Left renal cortex interstitium (tissue), 4 donors: ENCODE measurements around the gene CFDP1. TPM values are rescaled to one million over a fixed set of nuclear protein-coding genes. Genes with fewer than 3 reads are reported as not detected.
"Not testable (repeated sequence)": the region's sequence is repeated elsewhere in the genome, so short reads cannot be mapped to it uniquely, and the experiment has no call there.

Experiments used
- DNase-seq, 4 donors: peaks; one replicate each; pipeline ENCODE4 v3.0.0-alpha.2; 2013; ENCODE audit warnings: low read depth in 4 of 4, low spot score in 2 of 4, missing footprints in 1 of 4
- polyA plus RNA-seq, 4 donors: library from polyadenylated mRNA; unstranded; fragments of 120-200 nt; gene quantifications; one replicate each; pipeline ENCODE4 v1.2.1, GENCODE V29; 2013; ENCODE audit not compliant: insufficient read length in 4 of 4

Gene CFDP1
- polyA plus RNA-seq, 4 donors: 156 to 189 (median 173) TPM

GRCh38 chr16:75272097-75272551, 161.2 kb downstream of the CFDP1 start:
- no peak for DNase-seq

- DNase-seq: no peak
Measured at GRCh38 chr16:75271441-75272096, 161.7 kb downstream of the CFDP1 start.

- DNase-seq: not testable (repeated sequence)
Measured at GRCh38 chr16:75269358-75269757, 163.9 kb downstream of the CFDP1 start.

GRCh38 chr16:75267631-75268264, 165.6 kb downstream of the CFDP1 start:
- DNase-seq: no peak

- no peak for DNase-seq
Measured at GRCh38 chr16:75266738-75267630, 166.3 kb downstream of the CFDP1 start.

GRCh38 chr16:75265911-75266701, 167.2 kb downstream of the CFDP1 start:
- no peak for DNase-seq

- no peak for DNase-seq
Measured at GRCh38 chr16:75264999-75265910, 168.0 kb downstream of the CFDP1 start.

GRCh38 chr16:75264457-75264998, 168.8 kb downstream of the CFDP1 start:
- DNase-seq: no peak

GRCh38 chr16:75263963-75264445, 169.3 kb downstream of the CFDP1 start:
- no peak for DNase-seq

GRCh38 chr16:75263291-75263962, 169.9 kb downstream of the CFDP1 start:
- no peak for DNase-seq

- DNase-seq: no peak
Measured at GRCh38 chr16:75262800-75263127, 170.5 kb downstream of the CFDP1 start.

GRCh38 chr16:75262104-75262799, 171.1 kb downstream of the CFDP1 start:
- no peak for DNase-seq

GRCh38 chr16:75261590-75262078, 171.7 kb downstream of the CFDP1 start:
- DNase-seq: no peak

- DNase-seq: no peak
Measured at GRCh38 chr16:75260851-75261589, 172.3 kb downstream of the CFDP1 start.

- no peak for DNase-seq
Measured at GRCh38 chr16:75258807-75259141, 174.5 kb downstream of the CFDP1 start.

- no peak for DNase-seq
Measured at GRCh38 chr16:75257886-75258806, 175.2 kb downstream of the CFDP1 start.
